Left renal pelvis (tissue), 4 donors: ENCODE data around the gene OMD. TPM values are rescaled to one million over a fixed set of nuclear protein-coding genes. Genes with fewer than 3 reads are reported as not detected.

Source experiments
- DNase-seq, 4 donors: peaks; one replicate each; pipeline ENCODE4 v3.0.0-alpha.2; 2013; ENCODE audit warnings: low read depth in 4 of 4, low spot score in 3 of 4
- polyA plus RNA-seq, 4 donors: library from polyadenylated mRNA; unstranded; fragments of 120-200 nt; gene quantifications; one replicate each; pipeline ENCODE4 v1.2.1, GENCODE V29; 2013; ENCODE audit not compliant: insufficient read length in 4 of 4

Gene OMD, protein sequence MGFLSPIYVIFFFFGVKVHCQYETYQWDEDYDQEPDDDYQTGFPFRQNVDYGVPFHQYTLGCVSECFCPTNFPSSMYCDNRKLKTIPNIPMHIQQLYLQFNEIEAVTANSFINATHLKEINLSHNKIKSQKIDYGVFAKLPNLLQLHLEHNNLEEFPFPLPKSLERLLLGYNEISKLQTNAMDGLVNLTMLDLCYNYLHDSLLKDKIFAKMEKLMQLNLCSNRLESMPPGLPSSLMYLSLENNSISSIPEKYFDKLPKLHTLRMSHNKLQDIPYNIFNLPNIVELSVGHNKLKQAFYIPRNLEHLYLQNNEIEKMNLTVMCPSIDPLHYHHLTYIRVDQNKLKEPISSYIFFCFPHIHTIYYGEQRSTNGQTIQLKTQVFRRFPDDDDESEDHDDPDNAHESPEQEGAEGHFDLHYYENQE
- 10 to 100 TPM in 1 of 4 donors, 1 to 10 TPM in 2, under 1 TPM in 1; 0.66 to 86.5 (median 6.9) TPM for polyA plus RNA-seq

- no peak for DNase-seq
Measured at GRCh38 chr9:92424340-92424739, at the start of gene OMD. TSS of gene OMD (minus strand) at chr9:92424471. CDS start at chr9:92417558, 6,913 bp downstream.

DNA sequence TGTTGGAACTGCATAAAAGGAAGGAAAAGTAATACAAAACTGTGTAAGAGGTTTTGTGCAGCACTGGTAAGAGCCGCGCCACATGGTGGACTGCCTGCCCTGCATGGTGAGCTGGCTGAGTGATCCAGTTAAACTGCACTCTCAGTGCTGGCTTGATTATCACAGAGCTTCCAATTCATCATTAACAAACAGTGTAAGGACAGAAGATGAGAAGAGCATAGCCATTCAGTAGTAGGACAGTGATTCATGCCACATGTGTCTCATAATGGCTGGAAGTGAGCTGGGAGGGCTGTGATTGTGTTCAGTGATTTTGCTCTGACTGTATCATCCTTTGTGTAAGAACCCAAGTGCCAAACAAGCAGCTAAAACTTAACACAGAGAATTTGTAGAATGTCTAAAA is 43.9 kb upstream of the OMD start:
- no peak for DNase-seq

GRCh38 chr9:92467511-92467910 is 43.2 kb upstream of the OMD start:
- no peak for DNase-seq

- no peak for DNase-seq
Measured at GRCh38 chr9:92467041-92467440, 42.8 kb upstream of the OMD start.

DNA sequence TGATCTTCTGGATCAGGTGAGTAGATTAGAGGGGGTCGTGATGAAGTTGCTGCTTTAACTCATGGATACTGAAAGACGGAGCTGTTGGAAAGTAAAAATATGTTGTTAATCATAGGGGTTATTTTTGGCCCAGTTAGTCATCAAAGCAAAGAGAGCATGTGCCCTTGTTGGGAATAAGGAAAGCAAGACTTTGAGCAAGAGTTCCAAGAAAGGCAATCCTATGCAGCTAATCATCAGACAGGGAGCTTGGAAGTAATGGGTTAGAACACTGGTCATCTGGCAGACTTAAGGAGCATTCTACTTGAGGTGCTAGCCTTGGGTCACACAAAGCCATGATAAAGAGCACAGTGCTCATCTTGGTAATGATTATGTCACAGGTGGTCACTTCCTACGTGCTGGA is 39.7 kb upstream of the OMD start:
- no peak for DNase-seq

GRCh38 chr9:92463387-92463786 is 39.1 kb upstream of the OMD start:
- DNase-seq: no peak

DNA sequence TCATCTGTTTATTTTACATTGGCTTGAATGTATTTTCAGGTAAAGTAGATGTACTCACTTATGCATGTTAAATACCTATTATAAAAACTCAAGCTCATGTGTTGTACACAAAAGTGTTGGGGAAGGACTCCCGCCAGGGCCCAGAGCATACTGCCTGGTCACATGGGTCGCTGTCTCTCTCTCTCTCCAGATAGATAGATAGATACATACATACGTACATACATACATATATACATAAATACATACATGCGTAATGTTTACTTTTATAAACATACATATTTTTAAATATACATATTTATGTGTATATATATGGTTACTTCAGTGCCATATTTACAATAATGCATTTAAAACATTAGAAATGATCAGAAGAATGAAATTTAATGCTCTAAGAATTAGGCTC is 33.3 kb upstream of the OMD start:
- DNase-seq: no peak

DNA sequence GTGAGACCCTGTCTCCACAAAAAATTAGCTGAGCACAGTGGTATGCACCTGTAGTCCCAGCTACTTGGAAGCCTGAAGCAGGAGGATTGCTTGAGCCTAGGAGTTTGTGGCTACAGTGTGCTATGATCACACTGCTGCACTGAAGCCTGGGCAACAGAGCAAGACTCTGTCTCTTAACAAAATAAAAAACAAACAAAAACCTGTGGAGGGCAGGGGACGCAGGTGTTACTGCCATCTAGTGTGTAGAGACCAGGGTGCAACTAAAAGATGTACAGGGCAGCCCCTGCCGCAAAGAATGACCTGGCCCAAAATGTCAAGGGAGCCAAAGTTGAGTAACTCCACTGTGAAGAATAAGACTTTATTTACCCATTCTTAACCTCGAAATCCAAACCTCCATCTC is 30.9 kb upstream of the OMD start:
- no peak for DNase-seq

GRCh38 chr9:92446536-92446935 is 22.3 kb upstream of the OMD start:
- DNase-seq: no peak

DNA sequence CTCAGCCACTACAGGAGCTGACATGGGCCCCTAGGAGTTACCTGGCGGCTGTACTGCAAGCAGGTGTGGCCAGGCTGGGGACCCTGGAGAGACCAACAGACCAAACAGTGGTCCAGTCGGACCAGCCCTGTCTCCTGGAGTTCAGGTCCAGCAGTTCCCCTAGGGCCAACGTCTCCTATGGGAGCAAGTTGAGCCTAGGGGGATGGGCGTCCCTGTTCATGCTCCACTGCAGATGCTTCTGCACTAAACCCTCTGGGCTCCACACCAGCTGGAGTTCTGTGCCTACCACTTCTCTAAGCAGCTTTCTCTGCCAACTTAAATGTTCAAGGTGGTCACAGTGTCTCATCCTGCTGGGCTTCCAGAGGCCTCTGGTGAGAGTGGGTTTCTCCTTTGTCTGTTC is 20.6 kb upstream of the OMD start:
- no peak for DNase-seq

- DNase-seq: no peak
Measured at GRCh38 chr9:92440751-92441046, 16.4 kb upstream of the OMD start.

GRCh38 chr9:92439921-92440750 is 15.9 kb upstream of the OMD start:
- no peak for DNase-seq

GRCh38 chr9:92438900-92439526 is 14.7 kb upstream of the OMD start:
- DNase-seq: no peak

DNA sequence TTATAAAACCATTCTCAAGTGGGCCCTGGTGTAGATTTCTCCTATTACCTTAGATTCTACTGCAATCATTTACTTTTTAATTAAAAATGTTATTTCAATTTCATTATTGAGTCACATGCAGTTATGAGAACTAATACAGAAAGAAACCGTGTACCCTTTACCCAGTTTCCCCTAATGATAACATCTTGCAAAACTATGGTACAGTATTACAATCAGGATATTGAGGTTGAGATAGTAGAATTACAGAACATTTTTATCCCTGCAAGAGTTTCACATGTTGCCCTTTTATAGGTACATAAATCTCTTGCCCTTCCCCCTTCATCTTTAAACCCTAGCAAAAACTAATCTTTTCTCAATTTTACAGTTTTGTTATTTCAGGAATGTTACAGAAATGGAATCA is 11.0 kb upstream of the OMD start:
- no peak for DNase-seq

DNA sequence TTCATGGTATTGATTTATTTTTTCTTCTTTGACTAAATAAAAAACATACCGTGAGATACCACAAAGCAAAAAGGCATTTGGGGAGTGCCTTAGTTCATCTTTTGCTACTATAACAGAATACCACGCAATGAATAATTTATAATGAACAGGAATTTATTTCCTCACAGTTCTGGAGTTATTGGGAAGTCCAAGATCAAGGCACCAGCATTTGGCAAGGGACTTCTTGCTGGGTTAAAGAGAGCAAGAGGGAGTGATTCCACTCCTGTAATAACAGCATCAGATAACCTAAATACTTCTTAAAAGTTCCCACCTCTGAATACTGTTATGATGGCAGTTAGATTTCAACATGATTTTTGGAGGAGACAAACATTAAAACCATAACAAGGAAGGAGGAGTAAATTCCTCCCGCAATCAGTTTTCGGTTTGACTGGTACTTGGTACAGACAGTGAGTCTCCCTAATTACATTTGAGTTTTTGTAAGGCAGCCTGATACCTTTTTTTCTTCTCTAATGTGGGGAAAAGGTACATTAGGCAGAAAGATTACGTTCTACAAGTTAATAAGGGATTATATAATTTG is 8.8 kb upstream of the OMD start:
- no peak for DNase-seq

GRCh38 chr9:92432350-92432749 is 8.1 kb upstream of the OMD start:
- DNase-seq: no peak

DNA sequence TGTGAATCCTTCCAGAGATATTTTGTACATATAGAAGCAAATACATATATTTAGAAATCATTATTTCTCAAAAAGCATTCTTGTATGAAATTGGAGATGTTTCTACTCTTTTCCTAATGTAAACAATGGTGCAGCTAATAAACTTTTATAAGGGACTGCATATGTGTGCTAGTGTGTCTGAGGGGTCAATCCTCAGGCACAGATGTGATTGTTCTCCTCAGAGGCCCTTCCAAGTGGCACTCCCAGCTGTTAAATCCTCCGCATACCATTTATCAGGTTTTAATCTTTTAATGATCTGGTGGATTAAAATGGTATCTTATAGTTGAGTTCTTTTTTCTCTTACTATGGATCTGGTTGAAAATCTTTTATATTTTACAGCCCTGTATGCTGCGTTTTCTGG is 5.6 kb upstream of the OMD start:
- DNase-seq: no peak

- DNase-seq: no peak
Measured at GRCh38 chr9:92426501-92427145, 2.4 kb upstream of the OMD start.

DNA sequence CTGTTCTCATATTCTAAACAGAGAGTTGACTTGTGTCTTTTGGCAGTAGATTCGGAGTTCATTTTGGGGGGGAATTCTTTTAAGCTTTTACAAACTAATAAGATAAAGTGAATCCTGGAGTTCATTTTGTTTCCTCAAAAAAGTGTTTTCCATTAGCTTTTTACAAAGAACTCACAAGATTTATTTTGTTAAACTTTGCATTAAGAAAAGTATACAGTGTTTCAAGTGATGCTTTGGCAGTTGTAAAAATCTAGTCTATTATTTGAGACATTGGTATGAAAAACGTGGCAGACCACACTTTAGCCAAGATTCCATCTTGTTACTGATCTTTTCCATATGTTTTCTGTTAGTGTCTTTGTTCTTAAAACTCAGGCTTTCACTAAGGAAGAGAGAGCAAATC is 1.2 kb upstream of the OMD start:
- DNase-seq: peak; percentile 49 to 64 (median 59)

DNA sequence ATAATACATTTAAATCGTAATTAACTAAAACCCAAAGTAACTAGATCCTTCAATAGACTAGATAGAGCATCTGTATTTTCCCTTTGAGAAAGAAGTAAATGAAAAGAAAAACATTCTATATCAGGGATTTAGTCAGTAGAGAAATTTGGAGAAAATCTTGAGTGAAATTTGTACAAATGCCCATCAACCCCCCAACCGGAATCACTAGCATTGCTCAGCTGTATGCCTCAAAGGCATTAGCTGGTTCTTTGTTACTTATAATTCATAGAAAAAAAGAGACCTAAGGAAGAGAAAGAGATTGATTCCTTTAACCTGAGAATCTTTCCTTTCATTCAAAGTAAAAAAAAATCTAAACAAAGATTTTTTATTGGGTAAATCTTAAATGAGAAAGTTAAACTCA is 659 bp downstream of the OMD start:
- no peak for DNase-seq
